Smooth muscle cell (in vitro differentiated cells): ENCODE data around the gene IL22. TPM values are rescaled to one million over a fixed set of nuclear protein-coding genes. Genes with fewer than 3 reads are reported as not detected.
A peak's percentile ranks its signal among the peaks of the same experiment; 100 is the strongest.

Source experiments
- DNase-seq: peaks from one replicate; lab custom pipeline; 2025; ENCODE audit not compliant: unreplicated experiment; lab: John Stamatoyannopoulos, UW
- H2AFZ ChIP-seq: fragments of 200-600 bp; sonication (generic); 2 replicates; pipeline ENCODE4 v1.6.0; 2016; ENCODE audit warnings: antibody characterized with exemption, low read depth, mild to moderate bottlenecking
- H3F3A ChIP-seq: fragments of 200-600 bp; sonication (generic); 2 replicates; pipeline ENCODE4 v1.6.0; 2017; ENCODE audit warnings: antibody characterized with exemption, low read depth
- H3K27ac ChIP-seq: fragments of 200-600 bp; sonication (generic); 2 replicates; pipeline ENCODE4 v1.5.1; 2016; ENCODE audit warnings: low read depth, mild to moderate bottlenecking
- H3K27me3 ChIP-seq: fragments of 200-600 bp; sonication (generic); 2 replicates; pipeline ENCODE4 v1.6.1; 2016; ENCODE audit warnings: low read depth, mild to moderate bottlenecking
- H3K36me3 ChIP-seq: fragments of 200-600 bp; sonication (generic); 2 replicates; pipeline ENCODE4 v1.5.1; 2016; ENCODE audit warnings: low read depth
- H3K4me1 ChIP-seq: fragments of 200-600 bp; sonication (generic); 2 replicates; pipeline ENCODE4 v1.5.1; 2016; ENCODE audit warnings: low read depth
- H3K4me2 ChIP-seq: fragments of 200-600 bp; sonication (generic); 2 replicates; pipeline ENCODE4 v1.6.0; 2016; ENCODE audit warnings: mild to moderate bottlenecking
- H3K4me3 ChIP-seq: fragments of 200-600 bp; sonication (generic); 2 replicates; pipeline ENCODE4 v1.5.1; 2016; ENCODE audit warnings: mild to moderate bottlenecking
- H3K79me2 ChIP-seq: fragments of 200-600 bp; sonication (generic); 2 replicates; pipeline ENCODE4 v1.6.0; 2016; ENCODE audit warnings: low read depth, mild to moderate bottlenecking
- H3K9ac ChIP-seq: fragments of 200-600 bp; sonication (generic); 2 replicates; pipeline ENCODE4 v1.6.0; 2016; ENCODE audit warnings: low read depth
- H3K9me3 ChIP-seq: fragments of 200-600 bp; sonication (generic); replicated peaks from 2 replicates; pipeline ENCODE4 v1.5.1; 2016; ENCODE audit warnings: low read depth
- H4K20me1 ChIP-seq: fragments of 200-600 bp; sonication (generic); 2 replicates; pipeline ENCODE4 v1.6.0; 2016; ENCODE audit warnings: low read depth
- CTCF ChIP-seq: fragments of 200-600 bp; sonication (generic); IDR thresholded peaks from 2 replicates; pipeline ENCODE4 v1.5.1; 2017; ENCODE audit warnings: borderline replicate concordance, mild to moderate bottlenecking, antibody characterized with exemption; ENCODE audit not compliant: insufficient read depth, poor library complexity, severe bottlenecking
- WGBS: methylation state at CpG from one replicate; pipeline ENCODE4 v1.1.7; 2016; ENCODE audit warnings: low lambda C conversion rate; 5-methylcytosine and 5-hydroxymethylcytosine counted together
- polyA plus RNA-seq: library from polyadenylated mRNA; unstranded; fragments of >200 nt; fragmentation: Nextera tagmentation; extraction: Ambion mirVana; gene quantifications from 2 replicates; pipeline ENCODE4 v1.2.1, GENCODE V29; 2016
- total RNA-seq: library from RNA; depleted of rRNA; stranded (reverse); fragments of >200 nt; gene quantifications from 2 replicates; pipeline ENCODE4 v1.2.3, GENCODE V29; 2014

Gene IL22
- total and polyA plus RNA-seq, 2 experiments from 2014 or later = not detected

- H3K4me3 ChIP-seq = no peak overlapping the region
- no peaks in the 10 kb centered on the region for H4K20me1 ChIP-seq
- no peaks in the 10 kb centered on the region for H3K4me1 ChIP-seq
- H3K79me2 ChIP-seq = no peaks in the 10 kb centered on the region
- peak overlapping the region; percentile 60 for H2AFZ ChIP-seq
- H3K27ac ChIP-seq = no peak overlapping the region
- no peaks in the 10 kb centered on the region for H3K9me3 ChIP-seq
- 72% methylated on average over 5 of the region's 5 CpGs for WGBS
- no peaks in the 10 kb centered on the region for H3K36me3 ChIP-seq
- H3K27me3 ChIP-seq = no peaks in the 10 kb centered on the region
- no peak for DNase-seq
- no peaks in the 10 kb centered on the region for H3F3A ChIP-seq
- no peak for TF ChIP-seq CTCF
- H3K9ac ChIP-seq = no peak overlapping the region
- no peak overlapping the region for H3K4me2 ChIP-seq
Measured at GRCh38 chr12:68287106-68287505, 33.7 kb upstream of the IL22 start.

- Histone ChIP-seq H3K27ac (no peak overlapping the region), H3K4me3 (no peak overlapping the region), H4K20me1 (no peaks in the 10 kb centered on the region), H3K36me3 (no peaks in the 10 kb centered on the region), H3F3A (no peaks in the 10 kb centered on the region), H3K4me1 (no peaks in the 10 kb centered on the region), H3K27me3 (no peaks in the 10 kb centered on the region), H3K9ac (no peak overlapping the region), H3K9me3 (no peaks in the 10 kb centered on the region), H3K4me2 (no peak overlapping the region), H3K79me2 (no peaks in the 10 kb centered on the region), H2AFZ (no peak overlapping the region)
- TF ChIP-seq CTCF = no peak
- no peak for DNase-seq
- 93% methylated on average over 4 of the region's 4 CpGs for WGBS
Measured at GRCh38 chr12:68286396-68286795, 33.0 kb upstream of the IL22 start.

GRCh38 chr12:68285541-68285940 lies 32.1 kb upstream of the IL22 start:
- no peak overlapping the region for H2AFZ ChIP-seq
- H3K9ac ChIP-seq = no peak overlapping the region
- no peak for TF ChIP-seq CTCF
- no peaks in the 10 kb centered on the region for H3K4me1 ChIP-seq
- H3F3A ChIP-seq = no peaks in the 10 kb centered on the region
- no peaks in the 10 kb centered on the region for H3K27me3 ChIP-seq
- no peaks in the 10 kb centered on the region for H3K36me3 ChIP-seq
- no peak for DNase-seq
- no peak overlapping the region for H3K4me2 ChIP-seq
- H3K4me3 ChIP-seq = no peak overlapping the region
- no peaks in the 10 kb centered on the region for H3K9me3 ChIP-seq
- H4K20me1 ChIP-seq = no peaks in the 10 kb centered on the region
- H3K79me2 ChIP-seq = no peaks in the 10 kb centered on the region
- H3K27ac ChIP-seq = no peak overlapping the region
- WGBS = 89% methylated on average over 3 of the region's 3 CpGs

DNA sequence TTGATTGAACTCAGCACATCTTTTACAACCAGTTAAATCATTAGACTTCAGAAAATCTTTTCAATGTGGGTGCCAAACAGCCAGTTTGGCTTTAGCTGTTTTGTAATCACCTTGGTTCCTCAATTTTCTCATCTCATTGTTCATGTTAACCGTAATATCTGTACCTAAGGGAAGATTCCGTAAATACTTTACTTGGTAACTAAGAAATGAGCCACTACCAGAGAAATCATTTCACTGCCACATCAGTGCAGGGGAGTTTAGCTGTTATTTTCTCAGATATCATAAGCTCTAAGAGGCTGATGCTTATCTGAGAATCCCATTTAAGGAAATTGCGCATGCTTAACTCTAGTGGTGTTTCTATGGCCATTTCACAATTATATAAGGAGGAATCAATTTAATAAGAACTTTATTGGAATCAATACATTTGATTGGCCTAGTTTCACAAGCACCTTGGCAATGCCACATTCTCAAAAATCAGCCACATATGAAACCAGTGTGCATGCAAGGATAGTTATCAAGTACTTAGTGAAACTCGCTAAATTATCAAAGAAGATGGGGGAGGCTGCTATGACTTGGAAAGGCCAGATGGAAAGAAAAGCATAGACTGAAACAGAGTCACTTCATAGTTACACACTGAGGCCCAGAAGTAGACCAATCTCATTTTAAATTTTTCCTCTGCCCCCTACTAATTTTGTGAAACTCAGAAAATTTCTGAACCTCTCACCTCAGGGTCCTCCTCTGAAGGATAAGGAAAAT lies 28.1 kb upstream of the IL22 start:
- H2AFZ ChIP-seq = no peak overlapping the region
- H3K4me3 ChIP-seq = no peak overlapping the region
- no peaks in the 10 kb centered on the region for H3K36me3 ChIP-seq
- H3K27ac ChIP-seq = no peak overlapping the region
- no peak for DNase-seq
- TF ChIP-seq CTCF = no peak
- no peak overlapping the region for H3K4me2 ChIP-seq
- 88% methylated on average over 4 of the region's 4 CpGs for WGBS
- H3F3A ChIP-seq = no peaks in the 10 kb centered on the region
- H3K4me1 ChIP-seq = peaks cover 6% of the 10 kb centered on the region
- no peaks in the 10 kb centered on the region for H4K20me1 ChIP-seq
- H3K9ac ChIP-seq = no peak overlapping the region
- no peaks in the 10 kb centered on the region for H3K9me3 ChIP-seq
- H3K79me2 ChIP-seq = no peaks in the 10 kb centered on the region
- H3K27me3 ChIP-seq = no peaks in the 10 kb centered on the region
